T-helper 9 cell (primary cell): ENCODE measurements around the gene ADAMTS13.
A peak's percentile ranks its signal among the peaks of the same experiment; 100 is the strongest.

ENCODE experiments used
- DNase-seq: peaks from one replicate; pipeline ENCODE4 v3.0.0-alpha.2; 2020

The ADAMTS13 gene

DNA sequence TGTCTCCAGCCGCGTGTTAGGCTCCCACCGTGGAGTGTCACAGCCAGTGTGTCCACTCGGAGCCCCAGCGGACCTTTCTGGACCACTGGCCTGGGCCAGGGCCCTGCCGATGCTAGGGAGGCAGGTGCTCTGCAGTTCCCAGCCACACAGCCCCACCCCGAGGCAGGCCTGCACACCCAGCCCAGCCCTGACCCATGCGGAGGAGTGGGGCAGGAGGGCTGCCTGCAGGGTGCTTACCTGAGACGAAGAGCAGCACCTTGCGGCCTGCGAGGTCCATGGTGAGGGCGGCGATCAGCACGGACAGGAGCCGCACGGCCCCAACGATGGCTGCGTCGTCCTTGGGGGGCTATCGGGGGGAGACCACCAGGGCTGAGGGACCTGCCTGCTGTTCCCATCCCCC lies 51.6 kb downstream of the ADAMTS13 start:
- DNase-seq, result no peak

- no peak for DNase-seq
Observed at GRCh38 chr9:133474215-133474614, 52.0 kb downstream of the ADAMTS13 start.

GRCh38 chr9:133474853-133475252 lies 52.7 kb downstream of the ADAMTS13 start:
- DNase-seq, result no peak

DNA sequence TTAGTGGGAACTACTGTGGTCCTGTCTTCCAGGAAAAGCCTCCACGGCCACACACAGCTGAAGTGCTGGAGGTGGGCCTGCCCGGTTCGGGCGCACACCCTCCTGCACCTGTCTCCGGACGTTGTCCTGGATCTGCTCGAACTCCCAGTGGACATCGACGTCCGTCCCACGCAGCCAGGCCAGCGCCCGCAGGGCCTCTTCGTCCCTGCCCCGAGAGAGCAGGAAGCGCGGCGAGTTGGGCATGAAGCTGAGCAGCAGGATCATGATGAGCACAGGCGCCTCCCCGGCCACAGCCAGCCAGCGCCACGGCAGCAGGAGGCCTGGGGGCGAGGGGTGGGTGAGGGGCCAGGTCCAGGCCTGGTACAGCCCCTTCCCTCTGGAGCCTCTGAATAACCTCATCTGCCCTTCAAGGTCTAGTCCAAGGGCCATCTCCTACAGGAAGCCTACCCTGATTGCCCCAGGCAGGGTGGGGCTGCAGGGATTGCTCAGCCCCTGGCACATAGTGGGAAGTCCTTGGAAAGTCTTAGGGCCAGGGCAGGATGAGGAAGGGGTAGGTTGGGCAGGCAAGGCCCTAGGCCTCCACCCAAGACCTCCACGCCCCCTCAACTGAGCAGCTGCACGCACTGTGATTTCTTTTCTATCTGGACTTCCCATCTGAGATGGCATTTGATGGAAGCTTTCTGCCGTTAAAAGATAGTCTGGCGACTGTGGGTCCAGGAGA lies 53.3 kb downstream of the ADAMTS13 start:
- no peak for DNase-seq

DNA sequence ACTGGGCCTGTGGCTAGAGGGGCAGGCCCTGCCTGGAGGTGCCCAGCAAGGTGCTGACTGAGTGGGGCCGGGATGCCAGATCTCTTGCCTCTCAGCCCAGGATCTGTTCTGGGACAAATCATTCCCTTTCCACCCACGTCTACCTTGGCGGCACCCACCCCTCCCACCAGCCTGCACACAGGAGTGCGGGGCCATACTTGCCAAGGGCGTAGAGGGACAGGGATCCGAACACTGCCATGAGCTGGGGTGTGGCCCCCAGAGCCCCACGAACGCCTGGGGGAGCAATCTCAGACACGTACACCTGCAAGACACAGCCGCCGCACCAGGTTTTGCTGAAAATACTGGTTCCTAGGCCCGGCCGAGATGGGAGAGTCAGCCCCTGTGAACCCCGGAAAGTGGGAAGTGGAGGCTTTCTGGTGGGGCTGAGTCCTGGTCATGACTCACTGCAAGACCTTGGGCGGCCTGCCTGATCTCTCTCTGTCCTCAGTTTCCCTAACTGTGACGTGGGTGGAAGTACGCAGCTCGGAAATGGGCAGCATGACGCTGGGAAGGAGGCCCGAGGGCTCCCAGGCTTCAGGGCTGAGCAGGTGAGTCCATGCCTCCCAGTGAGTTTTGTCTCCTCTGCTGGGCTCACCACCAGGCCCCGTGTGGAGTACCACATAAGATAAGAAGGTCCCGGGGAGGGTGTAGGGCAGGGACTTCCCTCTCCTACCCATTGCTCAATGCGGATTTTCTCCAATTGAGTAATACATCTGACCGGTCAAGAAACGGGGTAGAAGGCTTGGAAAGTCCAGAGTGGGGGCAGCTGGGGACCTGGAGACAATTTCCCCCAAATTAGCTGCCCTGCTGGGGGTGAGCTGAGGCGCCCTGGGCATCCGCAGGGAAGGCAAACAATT lies 54.1 kb downstream of the ADAMTS13 start:
- DNase-seq, result no peak

GRCh38 chr9:133476941-133477340 lies 54.8 kb downstream of the ADAMTS13 start:
- no peak for DNase-seq

GRCh38 chr9:133477461-133477860 lies 55.3 kb downstream of the ADAMTS13 start:
- no peak for DNase-seq

- DNase-seq, result no peak
Observed at GRCh38 chr9:133477992-133478850, 56.1 kb downstream of the ADAMTS13 start.

GRCh38 chr9:133478851-133479711 lies 56.9 kb downstream of the ADAMTS13 start, which contains the start of gene SLC2A6:
Gene SLC2A6 (minus strand): TSS chr9:133479099. CDS start chr9:133479059, 40 bp downstream.
- DNase-seq, result peak; percentile 74

DNA sequence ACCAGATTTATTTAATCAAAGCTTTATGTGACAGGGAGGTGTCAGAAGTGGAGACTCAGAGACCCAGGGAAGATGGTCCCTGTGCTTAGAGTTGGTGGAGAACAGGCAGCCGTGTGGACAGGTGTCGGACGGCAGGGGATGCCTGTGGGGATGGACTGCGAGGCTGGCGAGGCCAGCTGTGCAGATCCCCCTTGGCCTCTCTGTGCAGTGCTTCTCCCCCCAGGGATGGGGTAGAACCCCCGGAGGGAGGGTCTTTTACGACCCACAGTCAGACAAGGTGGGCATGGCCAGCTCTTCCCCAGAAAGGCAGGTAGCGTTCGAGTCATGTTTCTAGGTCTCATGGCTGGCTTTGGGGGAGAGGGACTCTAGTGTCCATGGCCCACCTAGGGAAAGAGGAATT lies 61.4 kb downstream of the ADAMTS13 start:
- no peak for DNase-seq

GRCh38 chr9:133484671-133485437 lies 62.7 kb downstream of the ADAMTS13 start:
- no peak for DNase-seq

GRCh38 chr9:133485531-133486260 lies 63.5 kb downstream of the ADAMTS13 start:
- DNase-seq, result no peak

DNA sequence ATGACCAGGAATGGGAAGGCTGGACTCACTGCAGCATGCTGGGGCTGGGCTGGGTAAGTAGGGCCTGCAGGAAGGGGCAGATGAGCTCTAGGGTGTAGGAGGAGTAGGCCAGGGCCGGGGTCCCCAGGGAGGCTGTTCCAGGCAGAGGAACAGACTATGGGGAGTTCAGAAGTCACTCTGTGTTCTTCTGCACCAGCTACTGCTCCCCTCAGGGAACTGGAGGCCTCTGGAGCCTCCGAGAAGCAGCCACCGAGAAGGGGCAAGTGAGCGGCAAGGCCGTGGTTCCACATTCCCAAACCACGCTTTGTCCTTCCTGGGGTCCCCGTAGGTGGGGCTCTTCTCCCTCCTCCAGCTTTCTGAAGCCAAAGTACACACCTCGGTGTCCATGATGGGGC lies 65.2 kb downstream of the ADAMTS13 start:
- no peak for DNase-seq

DNA sequence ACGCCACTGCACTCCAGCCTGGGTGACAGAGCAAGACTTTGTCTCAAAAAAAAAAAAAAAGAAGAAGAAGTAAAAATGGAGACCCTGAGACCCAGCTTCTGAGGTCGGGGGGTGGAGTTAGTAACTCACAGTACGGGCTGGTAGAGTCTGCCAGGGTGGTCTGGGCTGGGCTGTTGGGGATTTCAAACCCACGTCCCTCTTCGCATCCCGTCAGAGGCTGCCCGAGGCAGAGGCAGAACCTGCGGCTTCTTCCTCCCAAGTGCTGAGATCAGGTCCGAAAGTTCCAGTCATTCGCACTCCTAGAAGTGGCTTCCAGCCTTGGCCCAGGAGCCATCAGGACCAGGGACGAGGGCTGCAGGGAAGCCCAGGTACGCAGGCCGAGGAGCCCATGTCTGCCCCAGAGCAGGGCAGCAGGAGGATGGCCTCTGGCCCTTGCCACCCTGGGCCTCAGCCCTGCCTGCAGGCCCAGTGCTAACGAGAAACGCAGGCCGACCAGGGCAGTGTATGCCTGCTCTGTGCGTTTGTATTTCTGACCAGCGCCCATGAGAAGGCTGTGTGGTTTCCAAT lies 66.6 kb downstream of the ADAMTS13 start:
- no peak for DNase-seq

- no peak for DNase-seq
Observed at GRCh38 chr9:133489253-133490190, 67.4 kb downstream of the ADAMTS13 start.

DNA sequence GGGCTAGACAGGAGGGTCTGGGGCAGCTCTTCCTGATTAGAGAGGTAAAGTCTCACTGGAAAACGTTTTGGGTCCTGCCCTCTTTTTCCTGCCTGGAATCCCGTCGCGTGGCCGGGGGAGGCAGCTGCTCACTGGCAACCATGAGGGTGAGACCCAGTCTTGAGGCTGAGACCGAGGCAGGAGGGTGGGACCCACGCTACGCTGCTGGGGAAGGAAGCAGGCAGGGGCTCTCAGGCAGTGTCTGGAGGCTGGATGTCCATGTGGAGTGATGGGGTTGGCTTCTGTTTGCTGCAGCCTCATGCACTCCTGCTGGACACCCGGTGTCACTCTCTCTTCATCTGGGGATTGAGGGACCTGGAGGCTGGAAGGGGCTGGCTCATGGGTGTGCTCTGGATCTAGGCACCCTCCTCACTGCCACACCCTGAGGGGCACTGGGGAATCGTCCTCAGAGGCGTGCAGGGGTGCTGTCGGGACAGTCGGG lies 68.1 kb downstream of the ADAMTS13 start:
- no peak for DNase-seq

GRCh38 chr9:133490865-133491655 lies 68.9 kb downstream of the ADAMTS13 start:
- DNase-seq, result no peak

GRCh38 chr9:133491656-133491925 lies 69.4 kb downstream of the ADAMTS13 start:
- no peak for DNase-seq
